ENCODE data around the gene ANKFY1.

GRCh38 chr17:4136373-4136772 lies 127.4 kb downstream of the ANKFY1 start:
- TF ChIP-seq POLR2A (IDR thresholded peaks at IDR 0.05; ENCODE audit: extremely low read depth, insufficient read length) (no peak), MYC (IDR thresholded peaks at IDR 0.05; ENCODE audit: low read depth, low read length) (no peak)
- TF ChIP-seq, protein P1, sequence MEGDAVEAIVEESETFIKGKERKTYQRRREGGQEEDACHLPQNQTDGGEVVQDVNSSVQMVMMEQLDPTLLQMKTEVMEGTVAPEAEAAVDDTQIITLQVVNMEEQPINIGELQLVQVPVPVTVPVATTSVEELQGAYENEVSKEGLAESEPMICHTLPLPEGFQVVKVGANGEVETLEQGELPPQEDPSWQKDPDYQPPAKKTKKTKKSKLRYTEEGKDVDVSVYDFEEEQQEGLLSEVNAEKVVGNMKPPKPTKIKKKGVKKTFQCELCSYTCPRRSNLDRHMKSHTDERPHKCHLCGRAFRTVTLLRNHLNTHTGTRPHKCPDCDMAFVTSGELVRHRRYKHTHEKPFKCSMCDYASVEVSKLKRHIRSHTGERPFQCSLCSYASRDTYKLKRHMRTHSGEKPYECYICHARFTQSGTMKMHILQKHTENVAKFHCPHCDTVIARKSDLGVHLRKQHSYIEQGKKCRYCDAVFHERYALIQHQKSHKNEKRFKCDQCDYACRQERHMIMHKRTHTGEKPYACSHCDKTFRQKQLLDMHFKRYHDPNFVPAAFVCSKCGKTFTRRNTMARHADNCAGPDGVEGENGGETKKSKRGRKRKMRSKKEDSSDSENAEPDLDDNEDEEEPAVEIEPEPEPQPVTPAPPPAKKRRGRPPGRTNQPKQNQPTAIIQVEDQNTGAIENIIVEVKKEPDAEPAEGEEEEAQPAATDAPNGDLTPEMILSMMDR (IDR thresholded peaks at IDR 0.05; ENCODE audit: low read depth, low read length): no peak
- TF ChIP-seq, protein P2, sequence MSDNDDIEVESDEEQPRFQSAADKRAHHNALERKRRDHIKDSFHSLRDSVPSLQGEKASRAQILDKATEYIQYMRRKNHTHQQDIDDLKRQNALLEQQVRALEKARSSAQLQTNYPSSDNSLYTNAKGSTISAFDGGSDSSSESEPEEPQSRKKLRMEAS (IDR thresholded peaks at IDR 0.05; ENCODE audit: low read depth, low read length): no peak

Measured in NB4 (cell line).